HG03521 (cell line): ENCODE results near the gene GOLGA6D.
"Not testable (repeated sequence)": the region's sequence is repeated elsewhere in the genome, so short reads cannot be mapped to it uniquely, and the experiment has no call there.

Experiments used
- ATAC-seq: cut with Tn5 transposase; IDR thresholded peaks from one replicate; pipeline ENCODE4 v1.9.1; 2021; ENCODE audit warnings: mild to moderate bottlenecking, moderate library complexity; ENCODE audit not compliant: unreplicated experiment

The GOLGA6D gene

DNA sequence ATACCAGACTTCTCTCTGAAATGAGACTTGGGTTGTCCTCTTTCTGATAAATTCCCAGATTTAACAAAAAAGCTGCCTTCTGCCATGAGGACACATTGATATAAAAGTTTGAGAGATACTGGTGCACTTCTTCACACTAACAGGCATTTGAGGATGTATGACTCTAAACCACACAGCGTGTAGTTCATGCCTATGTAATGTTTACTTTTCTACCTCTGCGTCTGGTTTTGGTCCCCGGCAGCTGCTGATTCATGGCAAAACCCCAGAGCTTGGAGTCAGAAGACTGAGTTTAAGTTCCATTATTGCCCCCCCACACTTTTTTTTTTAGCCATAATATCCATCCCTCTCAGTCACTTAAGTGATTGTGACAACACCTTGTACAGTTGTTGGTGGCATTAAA lies 1.5 kb downstream of the GOLGA6D start:
- not testable (repeated sequence) for ATAC-seq

DNA sequence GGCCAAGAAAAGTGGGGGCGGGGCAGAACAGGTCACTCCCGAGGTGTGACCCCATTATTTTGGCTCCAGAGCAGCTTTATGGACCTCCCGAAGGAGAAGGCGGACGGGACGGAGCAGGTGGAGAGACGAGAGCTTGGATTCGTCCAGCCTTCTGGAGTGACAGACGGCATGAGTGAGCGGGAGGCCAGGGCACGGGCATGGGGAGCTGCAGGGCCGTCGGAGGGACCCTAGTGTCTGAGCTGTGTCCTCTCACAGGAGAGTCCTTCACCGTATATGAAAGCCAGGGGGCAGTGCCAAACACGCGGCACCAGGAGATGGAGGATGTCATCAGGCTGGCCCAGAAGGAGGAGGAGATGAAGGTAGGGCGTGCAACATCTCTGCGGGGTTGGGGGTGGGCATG lies 11.0 kb downstream of the GOLGA6D start:
- not testable (repeated sequence) for ATAC-seq

DNA sequence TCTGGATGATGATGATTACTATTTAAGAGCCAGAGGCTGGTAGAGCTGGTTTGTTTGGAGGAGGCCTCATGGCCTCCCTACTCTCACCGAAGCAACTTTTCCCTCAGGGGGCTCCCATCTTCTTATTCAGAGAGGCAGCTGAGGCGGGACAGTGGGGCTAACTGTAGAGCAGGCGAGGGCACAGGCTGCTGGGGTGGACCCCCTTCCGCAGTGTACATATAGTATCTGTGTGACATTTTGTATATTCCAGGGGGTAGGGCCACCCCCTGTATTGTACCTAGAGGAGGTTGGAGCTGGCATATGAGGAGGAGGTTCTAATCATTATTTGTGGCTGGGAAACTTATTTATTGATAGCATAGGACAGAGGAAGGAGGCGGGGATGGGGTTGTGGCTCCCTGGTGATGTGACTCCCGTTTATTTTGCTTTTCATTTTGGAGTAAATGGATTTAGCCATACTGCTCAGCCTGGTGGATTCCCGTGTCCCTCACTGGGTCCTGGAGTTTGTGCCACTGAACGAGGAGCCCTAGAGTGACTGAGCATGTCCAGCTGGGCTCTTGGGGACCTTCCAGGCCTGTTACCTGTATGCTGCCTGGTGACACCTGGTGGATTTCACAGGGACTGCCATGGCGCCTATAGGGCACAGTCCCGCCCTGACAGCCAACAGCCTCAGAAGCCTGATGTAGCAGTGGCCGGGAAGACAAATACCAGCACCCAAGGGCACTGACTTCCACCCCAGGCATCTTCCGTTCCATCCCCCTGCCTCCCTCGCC lies 16.1 kb downstream of the GOLGA6D start:
- ATAC-seq = peak; percentile 46

DNA sequence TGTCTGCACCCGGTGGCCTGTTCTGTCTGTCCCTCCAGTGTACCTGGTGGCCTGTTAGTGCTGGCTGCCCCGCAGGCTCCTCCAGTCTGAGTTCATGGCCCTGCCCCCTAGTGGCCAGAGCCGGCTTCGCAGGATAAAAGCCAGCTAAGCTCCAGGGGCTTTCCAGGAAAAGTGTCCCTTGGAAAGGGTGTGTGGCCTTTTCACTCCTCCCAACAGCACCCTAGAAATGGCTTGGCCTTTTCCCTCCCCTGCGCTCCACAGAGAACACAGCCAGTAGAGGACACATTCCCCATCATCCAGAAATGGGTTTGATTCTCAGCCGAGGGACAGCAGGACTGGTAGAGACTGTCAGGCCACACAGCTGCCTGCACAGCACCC lies 16.7 kb downstream of the GOLGA6D start:
- peak; percentile 48 for ATAC-seq

DNA sequence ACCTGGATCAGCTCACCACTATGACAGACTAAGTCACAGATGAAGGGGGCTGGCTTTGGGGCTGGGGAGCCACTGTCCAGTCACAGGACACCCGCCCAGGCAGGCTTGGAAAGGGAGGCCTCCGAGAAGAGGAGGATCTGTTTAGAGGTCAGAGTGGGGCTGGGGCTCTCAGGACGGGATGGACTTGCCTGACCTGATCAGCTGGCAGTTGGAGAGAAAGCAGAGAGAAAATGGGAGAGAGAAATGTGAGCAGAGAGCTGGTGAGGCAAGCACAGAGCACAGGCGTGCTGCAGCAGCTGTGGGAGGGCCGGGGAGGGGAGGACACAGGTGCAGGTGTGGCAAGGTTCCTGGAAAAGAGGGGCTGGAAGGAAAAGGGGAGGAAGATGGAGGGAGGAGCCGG lies 17.4 kb downstream of the GOLGA6D start:
- ATAC-seq = not testable (repeated sequence)

DNA sequence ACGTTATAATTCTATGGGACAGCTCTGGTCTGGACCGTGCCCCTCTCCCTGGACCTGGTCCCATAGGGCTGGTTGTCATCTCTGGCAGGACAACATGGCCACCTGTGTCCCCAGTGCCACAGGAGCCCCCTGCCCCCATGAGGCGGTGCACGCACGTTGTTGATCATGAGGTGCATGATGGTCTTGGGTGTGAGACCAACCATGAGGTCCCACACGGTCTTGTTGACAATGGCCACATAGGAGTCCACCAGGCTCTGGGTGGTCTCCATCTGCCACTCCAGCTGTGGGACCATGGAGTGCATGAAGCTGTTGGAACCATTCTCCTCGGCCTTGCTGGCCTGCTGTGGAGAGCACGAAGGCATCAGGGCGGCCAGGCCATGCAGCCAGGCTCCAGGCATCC lies 19.7 kb downstream of the GOLGA6D start:
- no peak for ATAC-seq

DNA sequence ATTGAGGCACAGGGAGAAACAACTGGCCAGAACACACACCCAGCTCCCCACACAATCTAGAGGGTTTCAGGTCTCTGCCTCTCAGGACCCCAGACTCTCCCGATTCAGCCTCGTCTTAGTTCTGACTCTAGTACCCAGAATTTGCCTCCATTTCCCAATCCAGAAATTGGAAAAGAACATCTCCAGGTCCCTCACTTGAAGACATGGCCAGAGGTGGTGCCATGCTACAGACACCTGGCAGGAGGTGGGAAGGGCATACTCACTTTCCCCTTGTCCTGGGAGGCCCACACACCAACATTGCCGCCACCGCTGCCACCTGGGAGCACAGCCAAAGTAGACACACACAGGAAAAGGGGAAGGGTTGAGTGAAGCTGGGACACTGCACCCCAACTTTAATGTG lies 20.1 kb downstream of the GOLGA6D start:
- ATAC-seq = not testable (repeated sequence)

DNA sequence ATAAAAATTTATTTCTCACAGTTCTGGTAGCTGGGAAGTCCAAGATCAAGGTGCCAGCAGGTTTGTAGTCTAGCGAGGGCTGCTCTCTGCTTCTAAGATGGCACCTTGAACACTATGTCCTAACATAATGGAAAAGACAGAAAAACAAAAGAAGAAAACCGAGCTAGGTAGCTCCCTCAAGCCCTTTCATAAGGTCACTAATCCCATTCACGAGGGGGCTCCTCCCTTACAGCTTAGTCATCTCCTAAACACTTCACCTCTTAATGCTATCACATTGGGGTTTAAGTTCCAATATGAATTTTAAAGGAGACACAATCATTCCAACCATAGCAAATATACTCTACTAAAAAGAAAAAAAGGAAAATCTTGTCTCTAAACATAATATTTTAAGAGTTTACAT lies 23.6 kb downstream of the GOLGA6D start:
- ATAC-seq = no peak

DNA sequence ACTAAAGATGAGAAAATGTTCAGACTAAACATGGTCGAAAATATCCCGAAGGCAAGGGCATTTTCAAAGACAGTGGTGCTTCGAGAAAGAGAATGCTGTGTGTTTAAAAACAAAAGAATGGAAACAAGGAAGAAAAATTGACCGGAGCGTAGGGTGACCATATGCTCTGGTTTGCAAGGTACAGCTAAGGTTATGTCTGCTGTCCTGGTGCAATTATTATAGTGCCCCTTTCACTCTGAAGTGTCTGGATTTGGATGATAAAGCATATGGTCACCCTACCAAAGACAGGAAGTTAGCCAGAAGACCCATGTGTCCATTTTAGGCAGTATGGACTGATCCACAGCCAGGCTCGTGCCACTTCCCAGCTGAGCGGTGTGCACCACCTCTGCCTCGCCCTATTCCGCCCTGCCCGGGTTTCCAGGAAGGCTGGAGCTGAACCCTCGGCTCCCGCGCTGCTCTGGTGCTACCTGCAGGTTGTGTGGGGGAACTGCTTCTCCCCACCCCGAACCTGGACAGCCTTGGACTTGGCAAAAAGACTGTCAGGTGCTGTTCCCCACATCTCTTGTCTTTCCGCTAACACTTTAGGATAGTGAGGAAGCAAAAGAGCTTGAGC lies 25.2 kb downstream of the GOLGA6D start:
- ATAC-seq = no peak

DNA sequence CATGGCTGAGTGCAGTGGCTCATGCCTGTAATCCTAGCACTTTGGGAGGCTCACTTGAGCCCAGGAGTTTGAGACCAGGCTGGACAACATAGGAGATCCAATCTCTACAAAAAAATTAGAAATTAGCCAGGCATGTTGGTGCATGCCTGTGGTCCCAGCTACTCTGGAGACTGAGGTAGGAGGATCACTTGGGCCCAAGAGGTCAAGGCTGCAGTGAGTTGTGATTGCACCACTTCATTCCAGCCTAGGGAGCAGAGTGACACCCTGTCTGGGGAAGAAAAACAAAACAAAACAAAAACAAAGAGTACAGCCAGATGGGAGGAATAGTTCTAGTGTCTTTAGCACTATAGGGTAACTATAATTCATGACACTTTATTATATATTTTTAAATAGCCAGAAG lies 27.1 kb downstream of the GOLGA6D start:
- ATAC-seq = no peak

DNA sequence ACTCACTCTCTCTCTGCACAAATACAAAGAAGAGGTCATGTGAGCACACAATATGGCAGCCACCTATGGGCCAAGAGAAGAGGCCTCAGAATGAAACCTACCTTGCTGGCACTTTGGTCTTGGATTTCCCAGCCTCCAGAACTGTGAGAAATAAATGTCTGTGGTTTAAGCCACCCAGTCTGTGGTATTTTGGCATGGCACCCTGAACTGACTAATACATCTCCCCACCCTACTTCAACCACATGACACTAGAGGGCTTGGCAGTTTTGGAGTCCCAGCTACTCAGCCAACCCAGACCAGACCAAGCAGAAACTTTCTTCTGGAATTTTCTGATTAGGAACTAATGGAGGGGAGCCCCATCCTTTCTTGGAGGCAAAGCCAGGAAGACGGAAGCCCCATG lies 29.9 kb downstream of the GOLGA6D start:
- ATAC-seq = not testable (repeated sequence)

DNA sequence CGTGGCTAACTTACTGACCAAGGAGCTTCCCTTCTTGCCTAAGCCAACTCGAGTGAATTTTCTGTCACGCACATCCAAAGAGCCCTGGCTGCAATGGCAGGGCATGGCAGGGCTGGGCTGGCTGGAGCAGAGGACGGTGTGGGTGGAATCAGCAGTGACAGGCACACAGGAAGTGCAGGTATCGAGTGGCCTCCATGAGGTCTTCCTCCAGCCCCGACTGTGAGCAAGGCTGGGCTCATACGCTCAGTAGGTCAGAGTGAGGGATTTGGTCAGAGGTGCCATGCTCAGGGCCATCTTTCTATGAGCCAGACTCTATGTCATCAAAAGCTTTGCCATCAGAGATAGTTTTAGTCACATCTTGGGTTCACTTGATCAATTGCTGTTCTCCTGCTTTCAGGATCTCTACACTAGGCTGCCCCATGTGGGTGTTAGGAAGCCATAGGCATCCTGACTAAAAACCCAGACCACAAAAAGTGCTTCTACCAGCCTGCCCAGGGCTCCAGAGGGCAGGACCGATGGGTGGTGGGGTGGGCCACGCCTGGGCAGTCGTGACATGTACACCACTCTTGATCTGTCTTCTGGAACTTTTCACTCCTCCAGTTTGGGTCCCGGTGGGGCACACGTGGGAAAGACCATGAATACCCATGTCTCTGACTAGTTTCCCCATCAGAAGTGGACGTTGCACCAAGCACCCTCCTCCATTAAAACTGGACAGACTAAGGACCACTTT lies 30.6 kb downstream of the GOLGA6D start:
- ATAC-seq = no peak

DNA sequence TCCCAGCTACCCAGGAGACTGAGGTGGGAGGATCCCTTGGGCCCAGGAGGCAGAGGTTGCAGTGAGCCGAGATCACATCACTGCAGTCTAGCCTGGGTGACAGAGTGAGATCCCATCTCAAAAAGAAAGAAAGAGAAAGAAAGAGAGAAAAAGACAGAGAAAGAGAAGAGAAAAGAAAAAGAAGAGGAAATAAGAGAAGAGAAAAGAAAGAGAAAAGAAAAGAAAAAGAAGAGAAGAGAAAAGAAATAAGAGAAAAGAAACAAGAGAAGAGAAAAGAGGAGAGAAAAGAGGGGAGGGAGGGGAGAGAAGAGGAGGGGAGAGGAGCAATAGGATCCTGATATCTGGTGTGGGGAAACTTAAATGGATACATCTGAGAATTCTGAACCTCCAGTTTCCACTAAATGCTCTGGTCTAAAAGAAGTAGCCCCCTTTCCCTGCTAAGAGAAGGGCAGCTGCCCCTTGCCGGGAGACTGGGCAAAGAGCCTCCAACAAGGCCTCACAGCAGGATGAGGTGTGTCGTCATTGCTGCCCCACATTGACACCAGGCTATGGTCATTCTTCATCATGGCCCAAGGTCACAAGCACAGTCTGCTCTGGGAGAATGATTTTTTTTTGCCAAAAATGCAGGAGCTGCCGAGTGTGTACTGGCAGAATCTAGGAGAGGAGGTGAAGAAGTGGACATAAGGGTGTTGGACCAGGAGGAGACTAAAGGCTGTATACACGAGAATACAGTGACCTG lies 32.1 kb downstream of the GOLGA6D start:
- no peak for ATAC-seq

DNA sequence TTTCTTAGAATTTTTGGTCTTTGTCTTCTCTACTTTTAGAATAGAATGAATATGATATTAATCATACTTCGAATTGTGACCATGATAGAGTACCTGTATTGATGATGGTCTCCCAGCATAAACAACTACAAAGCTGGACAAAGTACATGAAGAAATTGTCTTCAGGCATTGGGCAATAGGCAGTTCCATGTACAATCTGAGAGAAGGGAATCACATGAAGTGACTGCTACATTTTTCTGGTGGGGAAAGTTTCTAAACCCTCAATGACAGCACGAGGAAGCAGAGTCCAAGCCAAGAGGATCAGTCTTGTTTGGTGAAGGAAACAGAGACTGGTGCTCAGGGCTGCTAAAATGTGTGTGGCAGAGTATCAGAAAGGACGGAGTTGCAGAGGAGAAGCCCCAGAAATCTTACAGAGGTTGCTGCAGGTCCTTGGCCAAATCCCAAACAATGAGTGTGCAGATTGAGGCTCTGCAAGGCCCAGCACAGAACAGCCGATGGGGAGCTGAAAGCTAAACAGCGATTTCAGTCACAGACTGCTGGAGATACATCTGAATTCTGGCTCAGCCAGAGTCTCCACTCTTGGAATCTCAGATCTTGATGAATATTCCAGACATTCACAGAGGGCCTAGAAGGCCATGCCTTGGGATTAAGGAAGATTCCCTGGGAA lies 36.7 kb downstream of the GOLGA6D start:
- ATAC-seq = not testable (repeated sequence)

DNA sequence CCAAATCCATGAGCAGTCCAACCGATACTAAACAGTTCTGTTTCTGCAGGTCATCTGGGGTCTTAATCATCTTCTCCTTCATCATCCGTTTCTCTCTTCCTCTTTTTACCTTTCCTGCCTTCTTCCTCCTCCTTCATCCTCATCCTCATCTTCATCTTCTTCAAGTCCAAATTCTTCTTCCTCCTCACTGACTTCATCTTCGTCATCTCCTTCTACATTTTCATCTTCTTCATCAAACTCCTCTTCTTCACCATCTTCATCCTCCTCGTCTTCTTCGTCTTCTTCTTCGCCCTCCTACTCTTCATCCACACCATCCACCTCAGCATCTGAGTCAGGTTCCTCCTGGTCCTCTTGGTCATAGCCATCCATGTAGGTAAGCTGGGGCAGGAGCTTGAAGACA lies 39.1 kb downstream of the GOLGA6D start:
- ATAC-seq = no peak

DNA sequence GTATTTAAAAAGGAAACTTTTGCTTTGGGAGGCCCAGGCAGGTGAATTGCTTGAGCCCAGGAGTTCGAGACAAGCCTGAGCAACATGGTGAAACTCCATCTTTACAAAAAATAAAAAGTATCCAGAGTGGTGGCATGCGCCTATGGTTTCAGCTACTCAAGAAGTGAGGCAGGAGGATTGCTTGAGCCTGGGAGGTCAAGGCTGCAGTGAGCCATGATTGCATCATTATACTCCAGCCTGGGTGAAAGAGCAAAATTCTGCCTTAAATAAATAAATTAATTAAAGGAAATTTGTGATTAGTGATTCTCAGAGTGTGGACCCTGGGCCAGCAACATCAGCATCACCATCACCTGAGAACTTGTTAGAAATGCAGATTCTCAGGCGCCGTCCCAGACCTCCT lies 43.3 kb downstream of the GOLGA6D start:
- ATAC-seq = no peak

DNA sequence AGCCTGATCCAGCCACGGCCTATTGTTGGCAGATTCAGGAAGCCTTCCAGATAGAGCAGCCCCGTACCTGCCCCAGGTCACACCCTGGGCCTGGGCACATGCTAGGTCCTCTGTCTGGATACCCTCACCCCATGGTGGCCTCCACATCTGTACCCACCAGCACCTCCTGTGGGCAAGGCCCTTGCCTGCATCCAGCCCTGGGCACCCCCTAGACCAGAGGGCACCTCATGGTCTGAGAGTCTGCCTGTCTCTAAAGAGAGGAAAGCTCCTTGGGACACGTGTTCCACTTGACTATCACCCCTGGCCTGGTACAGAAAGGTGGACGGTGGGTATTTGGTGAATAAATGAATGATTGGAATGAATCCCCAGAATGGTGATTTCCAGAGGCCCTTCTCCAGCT lies 44.4 kb downstream of the GOLGA6D start:
- no peak for ATAC-seq

DNA sequence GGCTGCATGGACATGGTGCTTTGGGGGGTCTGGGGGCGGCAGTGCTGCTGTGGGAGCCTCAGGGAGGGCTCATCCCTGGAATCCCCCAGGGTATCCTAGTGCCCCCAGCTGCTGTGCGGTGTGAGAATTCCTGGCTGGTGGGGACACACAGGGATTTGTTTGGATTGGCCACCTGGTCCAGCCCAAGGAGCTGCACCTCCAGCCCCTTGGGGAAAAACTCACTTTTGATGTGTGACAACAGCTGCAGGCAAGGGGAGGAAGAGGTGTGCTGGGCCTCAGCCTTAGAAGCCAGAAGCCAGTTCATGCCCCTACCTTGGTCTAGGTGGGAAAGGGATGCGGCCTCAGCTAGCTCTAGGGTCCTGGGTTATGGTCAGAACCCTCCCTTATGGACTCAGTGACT lies 44.9 kb downstream of the GOLGA6D start:
- no peak for ATAC-seq

DNA sequence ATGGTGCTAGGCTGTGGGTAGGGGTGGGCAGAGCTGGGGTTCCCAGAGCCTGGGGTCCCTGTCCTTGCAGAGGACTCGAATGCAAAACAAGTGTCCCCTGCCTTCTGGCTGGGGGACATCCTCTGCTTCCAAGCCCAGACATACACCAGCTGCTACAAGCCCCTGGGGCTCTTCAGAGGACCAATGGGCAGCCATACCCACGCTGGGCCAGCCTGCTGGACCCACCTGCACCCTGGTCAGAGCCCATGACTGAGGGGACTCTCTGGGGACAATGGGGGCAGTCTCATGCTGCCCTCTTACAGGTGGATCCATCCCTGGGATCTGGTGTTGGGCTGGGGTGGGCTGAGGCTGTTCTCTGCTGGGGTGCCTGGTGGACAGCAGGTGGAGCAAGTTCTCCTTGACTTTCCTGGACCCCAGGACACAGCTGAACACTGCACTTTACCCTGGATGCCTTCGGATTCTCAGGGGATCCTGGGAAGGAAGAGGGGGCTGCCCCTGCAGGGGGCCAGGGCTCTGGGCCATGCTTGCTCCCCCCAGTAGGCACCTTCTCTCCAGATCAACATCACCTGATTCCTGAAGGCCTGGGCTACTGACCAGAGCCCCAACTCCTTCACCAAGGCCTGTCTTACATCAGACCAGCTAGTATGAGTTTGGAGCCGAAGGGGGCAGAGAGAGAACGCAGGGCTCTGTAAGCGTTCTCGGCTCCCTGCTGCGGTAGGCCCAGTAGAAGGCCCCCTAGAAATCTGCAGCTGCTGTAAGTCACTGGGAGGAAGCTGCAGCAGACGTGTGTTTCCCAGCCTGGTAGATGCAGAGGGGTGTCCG lies 46.1 kb downstream of the GOLGA6D start:
- no peak for ATAC-seq

DNA sequence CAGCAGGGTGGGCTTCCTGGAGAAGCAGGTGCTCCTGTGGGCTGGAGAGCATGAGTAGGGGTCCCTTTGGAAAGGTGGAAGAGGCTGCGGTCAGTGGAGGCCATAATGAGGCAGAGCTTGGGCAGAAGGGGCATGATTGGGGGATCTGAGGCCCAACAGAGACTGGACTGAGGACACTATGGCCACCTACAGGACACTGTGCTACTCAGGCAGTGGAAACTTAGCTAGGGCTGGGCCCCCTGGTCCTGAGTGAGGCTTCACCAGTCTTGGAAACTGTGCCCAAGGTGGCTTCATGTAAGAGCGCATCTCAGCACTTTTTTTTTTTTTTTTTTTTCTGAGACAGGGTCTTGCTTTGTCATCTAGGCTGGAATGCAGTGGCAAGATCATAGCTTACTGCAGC lies 46.9 kb downstream of the GOLGA6D start:
- no peak for ATAC-seq
